GM12878 (cell line): Measurements from ENCODE around the gene CSRP2. TPM values are rescaled to one million over a fixed set of nuclear protein-coding genes. Genes with fewer than 3 reads are reported as not detected.

ENCODE experiments used
- ATAC-seq: fragments of 200-7000 bp; cut with Tn5 transposase; 3 replicates; pipeline ENCODE4 v1.9.1; 2020; ENCODE audit warnings: mild to moderate bottlenecking, moderate library complexity
- BruUV-seq: library from RNA; stranded (reverse); fragments of 400-500 nt; replicated peaks from 2 replicates; lab custom pipeline; 2021; lab: Mats Ljungman, UMichigan
- CTCF ChIA-PET: fragments of 300-600 bp; sonication (Branson Sonifier 250); formaldehyde crosslinking; extraction: SDS; loops from one replicate; lab custom pipeline; 2021; ENCODE audit warnings: inconsistent platforms; lab: Yijun Ruan, JAX
- POLR2A ChIA-PET: fragments of 350-600 bp; formaldehyde crosslinking; extraction: SDS; loops from one replicate; lab custom pipeline; 2021; ENCODE audit warnings: inconsistent platforms; lab: Charles Lee
- RAD21 ChIA-PET: fragments of 300-600 bp; sonication (Branson Sonifier 250); formaldehyde crosslinking; loops from one replicate; lab custom pipeline; 2023; ENCODE audit warnings: antibody characterized with exemption; ENCODE audit not compliant: unreplicated experiment; lab: Charles Lee
- SMC1A ChIA-PET: fragments of 300-600 bp; sonication (Branson Sonifier 250); formaldehyde crosslinking; loops from one replicate; lab custom pipeline; 2023; ENCODE audit not compliant: unreplicated experiment, uncharacterized antibody; lab: Charles Lee
- DNase-seq: peaks from one replicate; pipeline ENCODE4 v3.0.0-alpha.2; 2011; ENCODE audit warnings: low read depth, low spot score
- FAIRE-seq: peaks from 3 replicates; lab custom pipeline; 2011; peaks lifted over from hg19 to GRCh38; lab: Jason Lieb, UNC
- H2AFZ ChIP-seq: 2 replicates; pipeline ENCODE4 v1.6.0; 2011; ENCODE audit warnings: low read depth, low read length, control low read depth; ENCODE audit not compliant: control insufficient read depth
- H3K27ac ChIP-seq: 2 replicates; pipeline ENCODE4 v1.5.1; 2011; ENCODE audit warnings: control low read depth; ENCODE audit not compliant: control insufficient read depth, insufficient read depth
- H3K27me3 ChIP-seq, 2 experiments: replicated peaks in 1 of 2; 2 replicates each; pipeline versions ENCODE4 v1.6.0 to v1.6.1; 2011; ENCODE audit warnings: low read length in 1 of 2; ENCODE audit not compliant: control insufficient read depth in 2 of 2, insufficient read depth in 2 of 2
- H3K36me3 ChIP-seq, 2 experiments: 2 replicates each; pipeline ENCODE4 v1.5.1; 2011; ENCODE audit warnings: low read length in 1 of 2; ENCODE audit not compliant: control insufficient read depth in 2 of 2, insufficient read depth in 2 of 2
- H3K4me1 ChIP-seq: 2 replicates; pipeline ENCODE4 v1.6.1; 2011; ENCODE audit warnings: mild to moderate bottlenecking, low read length, moderate library complexity, mixed read lengths; ENCODE audit not compliant: control insufficient read depth, insufficient read depth
- H3K4me2 ChIP-seq: 2 replicates; pipeline ENCODE4 v1.6.0; 2011; ENCODE audit warnings: control low read depth; ENCODE audit not compliant: control insufficient read depth, insufficient read depth
- H3K4me3 ChIP-seq: fragments of 200-600 bp; sonication (generic); 2 replicates; pipeline ENCODE4 v1.5.1; 2016
- H3K79me2 ChIP-seq: 2 replicates; pipeline ENCODE4 v1.6.0; 2011; ENCODE audit warnings: low read length; ENCODE audit not compliant: control insufficient read depth, insufficient read depth
- H3K9ac ChIP-seq: 2 replicates; pipeline ENCODE4 v1.8.0; 2011; ENCODE audit warnings: low read length, control low read depth, mixed read lengths; ENCODE audit not compliant: control insufficient read depth, insufficient read depth
- H3K9me3 ChIP-seq: replicated peaks from 3 replicates; pipeline ENCODE4 v1.5.1; 2011; ENCODE audit warnings: mild to moderate bottlenecking, low read length; ENCODE audit not compliant: control insufficient read depth, insufficient read depth
- H4K20me1 ChIP-seq: 2 replicates; pipeline ENCODE4 v1.6.0; 2011; ENCODE audit not compliant: control insufficient read depth, insufficient read depth
- ATF2 ChIP-seq: IDR thresholded peaks from 2 replicates; pipeline ENCODE4 v1.6.1; 2012; ENCODE audit warnings: low read length, inconsistent platforms
- BRCA1 ChIP-seq: IDR thresholded peaks from 2 replicates; pipeline ENCODE4 v1.6.1; 2011; ENCODE audit warnings: low read depth, low read length, improper control_type of control experiment
- EED ChIP-seq: sonication (generic); IDR thresholded peaks from 2 replicates; pipeline ENCODE4 v1.6.1; 2016; ENCODE audit warnings: antibody characterized with exemption, low read depth
- MTA2 ChIP-seq: fragments of 450-650 bp; IDR thresholded peaks from 2 replicates; pipeline ENCODE4 v1.6.1; 2016; ENCODE audit warnings: low read depth, mild to moderate bottlenecking, moderate library complexity
- NFIC ChIP-seq: IDR thresholded peaks from 2 replicates; pipeline ENCODE4 v1.6.1; 2012; ENCODE audit warnings: low read depth, mild to moderate bottlenecking, inconsistent platforms, low read length, moderate library complexity
- NFYB ChIP-seq: IDR thresholded peaks from 2 replicates; pipeline ENCODE4 v1.6.1; 2011; ENCODE audit warnings: low read depth, mild to moderate bottlenecking, low read length, improper control_type of control experiment, moderate library complexity; ENCODE audit not compliant: insufficient read depth
- RAD51 ChIP-seq: fragments of 450-650 bp; IDR thresholded peaks from 2 replicates; pipeline ENCODE4 v1.6.1; 2016; ENCODE audit warnings: moderate library complexity, mild to moderate bottlenecking, inconsistent platforms
- RB1 ChIP-seq: fragments of 450-650 bp; formaldehyde crosslinking; IDR thresholded peaks from 2 replicates; pipeline ENCODE4 v1.6.1; 2017; ENCODE audit warnings: mild to moderate bottlenecking, borderline replicate concordance
- RELA ChIP-seq: fragments of 450-650 bp; IDR thresholded peaks from 2 replicates; pipeline ENCODE4 v1.8.0; 2014; ENCODE audit warnings: borderline replicate concordance; ENCODE audit not compliant: partially characterized antibody
- SIN3A ChIP-seq: IDR thresholded peaks from 2 replicates; pipeline ENCODE4 v1.6.1; 2012; ENCODE audit warnings: low read depth, low read length, improper control_type of control experiment
- SKIL ChIP-seq: fragments of 450-650 bp; IDR thresholded peaks from 2 replicates; pipeline ENCODE4 v1.6.1; 2017; ENCODE audit warnings: mild to moderate bottlenecking, low read depth, inconsistent platforms; ENCODE audit not compliant: poor library complexity, severe bottlenecking
- SREBF1 ChIP-seq: IDR thresholded peaks from 2 replicates; pipeline ENCODE4 v1.6.1; 2012; ENCODE audit warnings: mild to moderate bottlenecking, low read length
- STAT1 ChIP-seq: fragments of 450-650 bp; conservative IDR thresholded peaks from 2 replicates; pipeline ENCODE4 v1.6.1; 2014; ENCODE audit warnings: antibody characterized with exemption, mild to moderate bottlenecking
- YY1 ChIP-seq: IDR thresholded peaks from 2 replicates; pipeline ENCODE4 v1.6.1; 2011; ENCODE audit warnings: low read depth, mild to moderate bottlenecking, low read length
- ZBED1 ChIP-seq: IDR thresholded peaks from 2 replicates; pipeline ENCODE4 v1.6.1; 2016; ENCODE audit warnings: borderline replicate concordance
- ZNF622 ChIP-seq: fragments of 450-650 bp; IDR thresholded peaks from 2 replicates; pipeline ENCODE4 v1.6.1; 2017; ENCODE audit warnings: mild to moderate bottlenecking, inconsistent platforms
- WGBS: methylation state at CpG from one replicate; pipeline ENCODE4 v1.1.6; 2016; ENCODE audit warnings: low lambda C conversion rate; ENCODE audit not compliant: insufficient replicate concordance, insufficient coverage; ENCODE audit errors: missing lambda C conversion rate; 5-methylcytosine and 5-hydroxymethylcytosine counted together
- in situ Hi-C: fragments of 300-500 bp; cut with MboI; formaldehyde crosslinking; loops from 9 replicates; pipeline ENCODE4 v1.14.3; 2018; ENCODE audit warnings: mixed read lengths
- intact Hi-C: fragments of 100-400 bp; cut with micrococcal nuclease; formaldehyde crosslinking; loops from one replicate; pipeline ENCODE4 v1.14.2; 2022; ENCODE audit not compliant: unreplicated experiment
- polyA plus RNA-seq, 11 experiments: library from polyadenylated mRNA; depleted of rRNA in 4 of 11; unstranded in 6 of 11; stranded (reverse) in 5 of 11; fragments of >200 nt; fragmentation: Nextera tagmentation in 4 of 11; fragmentation: Illumina TruSeq in 1 of 11; extraction: Ambion mirVana in 4 of 11; extraction: Trizol in 1 of 11; gene quantifications; 1 replicate in 1 of 11; 2 replicates in 10 of 11; pipeline versions ENCODE4 v1.2.1 to v1.2.3, GENCODE V29; 2011 to 2016; ENCODE audit warnings: inconsistent platforms in 2 of 11, missing spikeins in 2 of 11, low read depth in 1 of 11
- total RNA-seq, 4 experiments: library from RNA; depleted of rRNA in 3 of 4; stranded (reverse); fragments of >200 nt in 3 of 4; fragmentation: Illumina TruSeq in 1 of 4; extraction: Trizol in 1 of 4; gene quantifications; 2 replicates each; pipeline versions ENCODE4 v1.2.1 to v1.2.3, GENCODE V29; 2013 to 2021
- TF ChIP-seq, protein P1 (sequence below): IDR thresholded peaks from 2 replicates; pipeline ENCODE4 v1.6.1; 2012; ENCODE audit warnings: improper control_type of control experiment, low read depth, low read length; ENCODE audit not compliant: insufficient replicate concordance

Gene CSRP2
- total and polyA plus RNA-seq, 10 of the 15 experiments (the other 5 are each of a cell fraction or from before 2014, with no cell fraction given) = 0.08 to 1.6 (median 0.52) TPM

DNA sequence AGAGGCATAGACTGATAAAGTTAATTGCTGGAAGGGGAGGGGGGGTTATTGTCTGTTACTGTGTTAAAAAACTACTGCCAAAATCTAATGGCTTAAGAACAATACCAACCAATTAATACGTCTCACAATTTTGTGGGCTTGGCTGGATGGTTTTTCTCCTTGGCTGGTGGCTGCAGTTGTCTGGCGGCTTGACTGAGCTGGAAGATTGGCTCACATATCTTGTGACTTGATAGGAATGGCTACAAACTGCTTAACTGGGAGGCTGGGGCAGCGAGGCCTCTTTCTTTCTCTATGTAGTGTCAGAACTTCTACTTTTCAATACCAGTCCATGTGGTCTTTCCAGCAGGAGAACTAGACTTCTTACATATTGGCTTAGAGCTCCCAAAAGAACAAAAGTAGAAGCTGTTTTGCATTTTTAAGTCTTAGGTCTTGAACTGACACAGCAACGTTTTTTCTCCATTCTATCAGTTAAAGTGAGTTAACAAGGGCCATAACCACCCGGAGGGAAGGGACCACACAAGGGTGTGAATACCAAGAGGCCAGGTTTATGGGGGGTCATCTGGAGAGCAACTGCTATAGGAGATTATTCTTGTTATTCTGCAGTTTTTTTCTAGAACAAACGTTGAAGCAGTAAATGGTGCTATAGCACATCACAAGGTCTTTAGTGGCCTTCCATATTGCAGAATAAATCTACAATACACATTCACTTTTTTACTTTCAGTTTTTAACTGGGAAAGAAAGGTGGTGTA, 68.0 kb downstream of the CSRP2 start:
- no TSS peak for BruUV-seq
- Histone ChIP-seq H3K9ac (no peak overlapping the region), H2AFZ (no peak overlapping the region), H4K20me1 (no peaks in the 10 kb centered on the region), H3K79me2 (no peaks in the 10 kb centered on the region), H3K4me2 (no peak overlapping the region), H3K4me3 (no peak overlapping the region), H3K36me3 (peaks cover 4 to 15% of the 10 kb centered on the region in 2 experiments), H3K27me3 (no peaks in the 10 kb centered on the region), H3K4me1 (no peaks in the 10 kb centered on the region), H3K9me3 (no peaks in the 10 kb centered on the region), H3K27ac (no peak overlapping the region)
- SMC1A ChIA-PET = no interaction called here
- 81% methylated on average over 6 of the region's 6 CpGs for WGBS
- in situ Hi-C loops = no loop called here
- POLR2A ChIA-PET = no interaction called here
- ATAC-seq (no peak), DNase-seq (no peak), FAIRE-seq (no peak)
- intact Hi-C loops = no loop called here
- CTCF ChIA-PET = interaction anchor here (2.4 kb wide), 1 partner anchor 200 kb away, joined by 8 read pairs; no protein-coding TSS in a partner anchor
- RAD21 ChIA-PET = no interaction called here
- TF ChIP-seq ZBED1 (no peak), ZNF622 (no peak), NFYB (no peak), SREBF1 (no peak), ATF2 (no peak), YY1 (no peak), RAD51 (no peak), BRCA1 (no peak), NFIC (no peak), SKIL (no peak), EED (no peak), RB1 (no peak), MTA2 (no peak), SIN3A (no peak), STAT1 (no peak), RELA (no peak)
- TF ChIP-seq, protein P1, sequence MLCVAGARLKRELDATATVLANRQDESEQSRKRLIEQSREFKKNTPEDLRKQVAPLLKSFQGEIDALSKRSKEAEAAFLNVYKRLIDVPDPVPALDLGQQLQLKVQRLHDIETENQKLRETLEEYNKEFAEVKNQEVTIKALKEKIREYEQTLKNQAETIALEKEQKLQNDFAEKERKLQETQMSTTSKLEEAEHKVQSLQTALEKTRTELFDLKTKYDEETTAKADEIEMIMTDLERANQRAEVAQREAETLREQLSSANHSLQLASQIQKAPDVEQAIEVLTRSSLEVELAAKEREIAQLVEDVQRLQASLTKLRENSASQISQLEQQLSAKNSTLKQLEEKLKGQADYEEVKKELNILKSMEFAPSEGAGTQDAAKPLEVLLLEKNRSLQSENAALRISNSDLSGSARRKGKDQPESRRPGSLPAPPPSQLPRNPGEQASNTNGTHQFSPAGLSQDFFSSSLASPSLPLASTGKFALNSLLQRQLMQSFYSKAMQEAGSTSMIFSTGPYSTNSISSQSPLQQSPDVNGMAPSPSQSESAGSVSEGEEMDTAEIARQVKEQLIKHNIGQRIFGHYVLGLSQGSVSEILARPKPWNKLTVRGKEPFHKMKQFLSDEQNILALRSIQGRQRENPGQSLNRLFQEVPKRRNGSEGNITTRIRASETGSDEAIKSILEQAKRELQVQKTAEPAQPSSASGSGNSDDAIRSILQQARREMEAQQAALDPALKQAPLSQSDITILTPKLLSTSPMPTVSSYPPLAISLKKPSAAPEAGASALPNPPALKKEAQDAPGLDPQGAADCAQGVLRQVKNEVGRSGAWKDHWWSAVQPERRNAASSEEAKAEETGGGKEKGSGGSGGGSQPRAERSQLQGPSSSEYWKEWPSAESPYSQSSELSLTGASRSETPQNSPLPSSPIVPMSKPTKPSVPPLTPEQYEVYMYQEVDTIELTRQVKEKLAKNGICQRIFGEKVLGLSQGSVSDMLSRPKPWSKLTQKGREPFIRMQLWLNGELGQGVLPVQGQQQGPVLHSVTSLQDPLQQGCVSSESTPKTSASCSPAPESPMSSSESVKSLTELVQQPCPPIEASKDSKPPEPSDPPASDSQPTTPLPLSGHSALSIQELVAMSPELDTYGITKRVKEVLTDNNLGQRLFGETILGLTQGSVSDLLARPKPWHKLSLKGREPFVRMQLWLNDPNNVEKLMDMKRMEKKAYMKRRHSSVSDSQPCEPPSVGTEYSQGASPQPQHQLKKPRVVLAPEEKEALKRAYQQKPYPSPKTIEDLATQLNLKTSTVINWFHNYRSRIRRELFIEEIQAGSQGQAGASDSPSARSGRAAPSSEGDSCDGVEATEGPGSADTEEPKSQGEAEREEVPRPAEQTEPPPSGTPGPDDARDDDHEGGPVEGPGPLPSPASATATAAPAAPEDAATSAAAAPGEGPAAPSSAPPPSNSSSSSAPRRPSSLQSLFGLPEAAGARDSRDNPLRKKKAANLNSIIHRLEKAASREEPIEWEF = no peak
